H9 (cell line): Measurements from ENCODE around the gene ZNF576. TPM values are rescaled to one million over a fixed set of nuclear protein-coding genes. Genes with fewer than 3 reads are reported as not detected.

Experiments
- DNase-seq: peaks from one replicate; pipeline ENCODE4 v3.0.0-alpha.2; 2017
- H2AFZ ChIP-seq: one replicate; pipeline ENCODE4 v1.6.1; 2013; ENCODE audit warnings: mild to moderate bottlenecking, low read length, control low read depth, moderate library complexity
- H2AK5ac ChIP-seq: 2 replicates; pipeline ENCODE4 v1.6.1; 2013; ENCODE audit warnings: low read length, control low read depth, mixed read lengths; ENCODE audit not compliant: insufficient read length
- H2BK120ac ChIP-seq: one replicate; pipeline ENCODE4 v1.6.1; 2013; ENCODE audit warnings: low read depth, mild to moderate bottlenecking, low read length, control low read depth, inconsistent platforms; ENCODE audit not compliant: poor library complexity, severe bottlenecking
- H2BK12ac ChIP-seq: 2 replicates; pipeline ENCODE4 v1.6.1; 2013; ENCODE audit warnings: low read length, control low read depth, mixed read lengths, low read depth; ENCODE audit not compliant: insufficient read length
- H2BK15ac ChIP-seq: 2 replicates; pipeline ENCODE4 v1.6.1; 2013; ENCODE audit warnings: low read depth, low read length, control low read depth
- H2BK20ac ChIP-seq: one replicate; pipeline ENCODE4 v1.6.1; 2013; ENCODE audit warnings: low read depth, mild to moderate bottlenecking, low read length, control low read depth, inconsistent platforms; ENCODE audit not compliant: poor library complexity, severe bottlenecking
- H2BK5ac ChIP-seq: 2 replicates; pipeline ENCODE4 v1.6.1; 2013; ENCODE audit warnings: low read length, control low read depth, mixed read lengths; ENCODE audit not compliant: insufficient read length
- H3K14ac ChIP-seq: 2 replicates; pipeline ENCODE4 v1.6.1; 2013; ENCODE audit warnings: low read length, control low read depth; ENCODE audit not compliant: insufficient read depth
- H3K18ac ChIP-seq: 2 replicates; pipeline ENCODE4 v1.6.1; 2013; ENCODE audit warnings: low read depth, mild to moderate bottlenecking, mixed read lengths, low read length, control low read depth; ENCODE audit not compliant: insufficient read length
- H3K23ac ChIP-seq: 2 replicates; pipeline ENCODE4 v1.6.1; 2013; ENCODE audit warnings: low read length, control low read depth, mixed read lengths, low read depth; ENCODE audit not compliant: insufficient read length
- H3K23me2 ChIP-seq: 2 replicates; pipeline ENCODE4 v1.6.1; 2013; ENCODE audit warnings: low read depth, mild to moderate bottlenecking, mixed read lengths, low read length, control low read depth; ENCODE audit not compliant: insufficient read length, poor library complexity, severe bottlenecking
- H3K27ac ChIP-seq: 2 replicates; pipeline ENCODE4 v1.5.1; 2013; ENCODE audit warnings: low read length, control low read depth, mixed read lengths, low read depth; ENCODE audit not compliant: insufficient read length
- H3K27me3 ChIP-seq: 2 replicates; pipeline ENCODE4 v1.6.1; 2013; ENCODE audit warnings: low read length, control low read depth, inconsistent platforms; ENCODE audit not compliant: insufficient read depth
- H3K4ac ChIP-seq: 2 replicates; pipeline ENCODE4 v1.6.1; 2013; ENCODE audit warnings: low read depth, mild to moderate bottlenecking, control low read depth, inconsistent platforms, low read length, moderate library complexity
- H3K4me1 ChIP-seq: 2 replicates; pipeline ENCODE4 v1.6.1; 2013; ENCODE audit warnings: low read length, control low read depth, inconsistent platforms; ENCODE audit not compliant: insufficient read depth
- H3K4me2 ChIP-seq: 2 replicates; pipeline ENCODE4 v1.6.1; 2013; ENCODE audit warnings: low read length, control low read depth, mixed read lengths; ENCODE audit not compliant: insufficient read length, insufficient read depth
- H3K56ac ChIP-seq: 2 replicates; pipeline ENCODE4 v1.6.1; 2013; ENCODE audit warnings: low read depth, mild to moderate bottlenecking, mixed read lengths, low read length, control low read depth; ENCODE audit not compliant: insufficient read length
- H3K79me1 ChIP-seq: 2 replicates; pipeline ENCODE4 v1.6.1; 2013; ENCODE audit warnings: low read depth, mild to moderate bottlenecking, moderate library complexity, low read length, control low read depth, inconsistent platforms; ENCODE audit not compliant: insufficient read depth, poor library complexity, severe bottlenecking
- H3K79me2 ChIP-seq: 2 replicates; pipeline ENCODE4 v1.6.1; 2013; ENCODE audit warnings: low read length, control low read depth, inconsistent platforms; ENCODE audit not compliant: insufficient read depth
- H3K9ac ChIP-seq: 2 replicates; pipeline ENCODE4 v1.6.1; 2013; ENCODE audit warnings: low read length, control low read depth, mixed read lengths; ENCODE audit not compliant: insufficient read length; ENCODE audit errors: extremely low read depth
- H3K9me3 ChIP-seq: one replicate; pipeline ENCODE4 v1.6.1; 2013; ENCODE audit warnings: low read depth, low read length, inconsistent platforms; ENCODE audit not compliant: control insufficient read depth
- H3T11ph ChIP-seq: one replicate; pipeline ENCODE4 v1.6.1; 2013; ENCODE audit warnings: mild to moderate bottlenecking, low read length, control low read depth, inconsistent platforms
- H4K20me1 ChIP-seq: one replicate; pipeline ENCODE4 v1.6.1; 2013; ENCODE audit not compliant: control insufficient read depth, insufficient read length, insufficient read depth
- H4K5ac ChIP-seq: 2 replicates; pipeline ENCODE4 v1.6.1; 2013; ENCODE audit warnings: low read depth, mild to moderate bottlenecking, mixed read lengths, low read length, control low read depth; ENCODE audit not compliant: insufficient read length
- H4K8ac ChIP-seq: replicated peaks from 2 replicates; pipeline ENCODE4 v1.6.1; 2013; ENCODE audit warnings: low read length, control low read depth, mixed read lengths, low read depth; ENCODE audit not compliant: insufficient read length
- H4K91ac ChIP-seq: 2 replicates; pipeline ENCODE4 v1.6.1; 2013; ENCODE audit warnings: low read depth, mild to moderate bottlenecking, moderate library complexity, mixed read lengths, low read length, control low read depth; ENCODE audit not compliant: insufficient read length
- H3K27ac Mint-ChIP-seq, 3 experiments: 2 replicates in 2 of 3; 3 replicates in 1 of 3; pipeline ENCODE4 v1.8.0; 2020 to 2021; ENCODE audit warnings: mixed read lengths in 3 of 3, mild to moderate bottlenecking in 1 of 3, moderate library complexity in 1 of 3
- H3K27me3 Mint-ChIP-seq: 2 replicates; pipeline ENCODE4 v1.8.0; 2021; ENCODE audit warnings: low read depth, mild to moderate bottlenecking, moderate library complexity, mixed read lengths
- H3K36me3 Mint-ChIP-seq, 3 experiments: 2 replicates in 2 of 3; 3 replicates in 1 of 3; pipeline ENCODE4 v1.8.0; 2020 to 2021; ENCODE audit warnings: low read depth in 3 of 3, mixed read lengths in 3 of 3; ENCODE audit not compliant: insufficient read depth in 1 of 3
- H3K4me1 Mint-ChIP-seq, 2 experiments: 2 replicates each; pipeline ENCODE4 v1.8.0; 2020; ENCODE audit warnings: mixed read lengths in 2 of 2
- H3K4me3 Mint-ChIP-seq, 2 experiments: 2 replicates in 1 of 2; 3 replicates in 1 of 2; pipeline ENCODE4 v1.8.0; 2020 to 2021; ENCODE audit warnings: mild to moderate bottlenecking in 2 of 2, mixed read lengths in 2 of 2, moderate library complexity in 1 of 2
- H3K9me3 Mint-ChIP-seq, 2 experiments: 2 replicates in 1 of 2; 3 replicates in 1 of 2; pipeline ENCODE4 v1.8.0; 2020; ENCODE audit warnings: mild to moderate bottlenecking in 2 of 2, mixed read lengths in 2 of 2, moderate library complexity in 1 of 2
- WGBS: extraction: QIAGEN DNeasy Blood & Tissue Kit; methylation state at CpG from one replicate; pipeline ENCODE4 v1.1.7; 2013; ENCODE audit warnings: missing lambda C conversion rate, low lambda C conversion rate, mixed read lengths; ENCODE audit not compliant: insufficient read length; ENCODE audit errors: extremely low coverage; 5-methylcytosine and 5-hydroxymethylcytosine counted together
- total RNA-seq: library from RNA; stranded (reverse); gene quantifications from 2 replicates; pipeline ENCODE4 v1.2.1, GENCODE V29; 2021
- TF ChIP-seq, protein P1 (sequence below): fragments of 200-600 bp; sonication (generic); conservative IDR thresholded peaks from 3 replicates; pipeline ENCODE4 v1.8.0; 2021; ENCODE audit warnings: antibody characterized with exemption, mild to moderate bottlenecking

The ZNF576 gene
- total RNA-seq, 1 experiment from 2014 or later = 19.7 TPM

- H2BK12ac ChIP-seq = no peak overlapping the region
- Mint-ChIP-seq H3K36me3 (peaks cover 0 to 11% (median 4%) of the 10 kb centered on the region in 3 experiments; a peak in 3 of 7 replicates), H3K9me3 (no peaks in the 10 kb centered on the region), H3K27me3 (peaks cover 58% of the 10 kb centered on the region), H3K4me3 (no peak overlapping the region), H3K27ac (no peak overlapping the region), H3K4me1 (peaks cover 9 to 18% of the 10 kb centered on the region in 2 experiments)
- H3K18ac ChIP-seq = no peak overlapping the region
- H3K9ac ChIP-seq = no peak overlapping the region
- no peaks in the 10 kb centered on the region for H3K9me3 ChIP-seq
- H4K8ac ChIP-seq = no peak overlapping the region
- no peak overlapping the region for H3T11ph ChIP-seq
- H2BK20ac ChIP-seq = no peak overlapping the region
- H2BK15ac ChIP-seq = no peak overlapping the region
- H3K4ac ChIP-seq = no peak overlapping the region
- H3K4me2 ChIP-seq = no peak overlapping the region
- no peak overlapping the region for H2AFZ ChIP-seq
- H4K5ac ChIP-seq = no peak overlapping the region
- WGBS = no CpG with 5 or more reads among the region's 5 CpGs
- no peaks in the 10 kb centered on the region for H3K79me1 ChIP-seq
- DNase-seq = no peak
- H3K14ac ChIP-seq = no peak overlapping the region
- H2AK5ac ChIP-seq = no peak overlapping the region
- peaks cover 3% of the 10 kb centered on the region; the same call in 1 of the 2 replicates for H3K4me1 ChIP-seq
- no peaks in the 10 kb centered on the region for H3K27me3 ChIP-seq
- H3K23me2 ChIP-seq = peaks cover 10% of the 10 kb centered on the region
- no peaks in the 10 kb centered on the region for H4K20me1 ChIP-seq
- H2BK120ac ChIP-seq = no peak overlapping the region
- no peak overlapping the region for H3K23ac ChIP-seq
- TF ChIP-seq, protein P1, sequence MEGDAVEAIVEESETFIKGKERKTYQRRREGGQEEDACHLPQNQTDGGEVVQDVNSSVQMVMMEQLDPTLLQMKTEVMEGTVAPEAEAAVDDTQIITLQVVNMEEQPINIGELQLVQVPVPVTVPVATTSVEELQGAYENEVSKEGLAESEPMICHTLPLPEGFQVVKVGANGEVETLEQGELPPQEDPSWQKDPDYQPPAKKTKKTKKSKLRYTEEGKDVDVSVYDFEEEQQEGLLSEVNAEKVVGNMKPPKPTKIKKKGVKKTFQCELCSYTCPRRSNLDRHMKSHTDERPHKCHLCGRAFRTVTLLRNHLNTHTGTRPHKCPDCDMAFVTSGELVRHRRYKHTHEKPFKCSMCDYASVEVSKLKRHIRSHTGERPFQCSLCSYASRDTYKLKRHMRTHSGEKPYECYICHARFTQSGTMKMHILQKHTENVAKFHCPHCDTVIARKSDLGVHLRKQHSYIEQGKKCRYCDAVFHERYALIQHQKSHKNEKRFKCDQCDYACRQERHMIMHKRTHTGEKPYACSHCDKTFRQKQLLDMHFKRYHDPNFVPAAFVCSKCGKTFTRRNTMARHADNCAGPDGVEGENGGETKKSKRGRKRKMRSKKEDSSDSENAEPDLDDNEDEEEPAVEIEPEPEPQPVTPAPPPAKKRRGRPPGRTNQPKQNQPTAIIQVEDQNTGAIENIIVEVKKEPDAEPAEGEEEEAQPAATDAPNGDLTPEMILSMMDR = no peak
- H3K56ac ChIP-seq = no peak overlapping the region
- H4K91ac ChIP-seq = no peak overlapping the region
- no peak overlapping the region for H2BK5ac ChIP-seq
- H3K27ac ChIP-seq = no peak overlapping the region
- H3K79me2 ChIP-seq = no peaks in the 10 kb centered on the region
Measured at GRCh38 chr19:43631491-43631890, 35.1 kb downstream of the ZNF576 start.
